Fibroblast of pulmonary artery (primary cell): ENCODE results near the gene NRXN3.

Experiments
- DNase-seq: peaks from one replicate; pipeline ENCODE4 v3.0.0-alpha.2; 2010; ENCODE audit warnings: low read depth
- H3K4me3 ChIP-seq: replicated peaks from 2 replicates; pipeline ENCODE4 v1.5.1; 2011; ENCODE audit warnings: low read depth, mild to moderate bottlenecking, control low read depth, low read length, moderate library complexity
- CTCF ChIP-seq: IDR thresholded peaks from 2 replicates; pipeline ENCODE4 v1.5.1; 2011; ENCODE audit warnings: mild to moderate bottlenecking, control low read depth, low read length, inconsistent platforms; ENCODE audit errors: missing control alignments

Gene NRXN3

GRCh38 chr14:78586681-78587080 is 416.5 kb downstream of the NRXN3 start:
- no peak overlapping the region for H3K4me3 ChIP-seq
- DNase-seq, result no peak
- TF ChIP-seq CTCF, result no peak

- TF ChIP-seq CTCF, result no peak
- no peak for DNase-seq
- no peak overlapping the region for H3K4me3 ChIP-seq
These were observed 418.7 kb downstream of the NRXN3 start for GRCh38 chr14:78588906-78589305.

- no peak overlapping the region for H3K4me3 ChIP-seq
- TF ChIP-seq CTCF, result no peak
These were observed 422.5 kb downstream of the NRXN3 start for GRCh38 chr14:78592616-78593219.

GRCh38 chr14:78593949-78594348 is 423.8 kb downstream of the NRXN3 start:
- no peak for TF ChIP-seq CTCF
- H3K4me3 ChIP-seq, result no peak overlapping the region
- no peak for DNase-seq

More at GRCh38 chr14:78592616-78593219, 422.5 kb downstream of the NRXN3 start:
- DNase-seq, result no peak

GRCh38 chr14:78595797-78596196 is 425.6 kb downstream of the NRXN3 start:
- peak; percentile 10 for TF ChIP-seq CTCF
- no peak overlapping the region for H3K4me3 ChIP-seq
- no peak for DNase-seq

GRCh38 chr14:78598046-78598920 is 428.1 kb downstream of the NRXN3 start:
- H3K4me3 ChIP-seq, result no peak overlapping the region
- peak; percentile 61 for DNase-seq
- peak; percentile 97 for TF ChIP-seq CTCF
